GM12873 (cell line): ENCODE results near the gene MAP1LC3B.

ENCODE experiments used
- TF ChIP-seq, protein P1 (sequence below): IDR thresholded peaks from 2 replicates; pipeline ENCODE4 v1.5.1; 2012; ENCODE audit warnings: low read depth, mild to moderate bottlenecking, moderate library complexity, low read length, control low read depth; ENCODE audit not compliant: insufficient read depth; ENCODE audit errors: missing control alignments

MAP1LC3B gene

DNA sequence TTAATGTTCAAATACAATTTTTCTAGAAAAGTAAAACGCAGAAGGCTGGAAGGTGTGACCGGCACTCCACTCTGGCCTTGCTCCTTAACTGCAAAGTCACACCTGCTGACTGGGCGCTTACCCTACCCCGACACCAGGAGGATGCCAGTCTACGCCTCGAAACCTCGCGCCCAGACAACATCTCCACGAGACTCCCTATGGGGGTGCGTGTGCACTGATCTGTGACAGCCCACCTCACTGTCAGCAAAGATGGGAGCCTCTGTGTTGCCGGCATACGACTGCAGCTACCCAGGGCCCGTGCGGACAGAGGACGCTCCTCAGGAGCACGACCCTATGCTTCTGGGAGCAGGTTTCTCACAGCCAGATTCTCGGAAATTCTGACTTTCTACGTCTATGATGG is 26.1 kb downstream of the MAP1LC3B start:
- TF ChIP-seq, protein P1, sequence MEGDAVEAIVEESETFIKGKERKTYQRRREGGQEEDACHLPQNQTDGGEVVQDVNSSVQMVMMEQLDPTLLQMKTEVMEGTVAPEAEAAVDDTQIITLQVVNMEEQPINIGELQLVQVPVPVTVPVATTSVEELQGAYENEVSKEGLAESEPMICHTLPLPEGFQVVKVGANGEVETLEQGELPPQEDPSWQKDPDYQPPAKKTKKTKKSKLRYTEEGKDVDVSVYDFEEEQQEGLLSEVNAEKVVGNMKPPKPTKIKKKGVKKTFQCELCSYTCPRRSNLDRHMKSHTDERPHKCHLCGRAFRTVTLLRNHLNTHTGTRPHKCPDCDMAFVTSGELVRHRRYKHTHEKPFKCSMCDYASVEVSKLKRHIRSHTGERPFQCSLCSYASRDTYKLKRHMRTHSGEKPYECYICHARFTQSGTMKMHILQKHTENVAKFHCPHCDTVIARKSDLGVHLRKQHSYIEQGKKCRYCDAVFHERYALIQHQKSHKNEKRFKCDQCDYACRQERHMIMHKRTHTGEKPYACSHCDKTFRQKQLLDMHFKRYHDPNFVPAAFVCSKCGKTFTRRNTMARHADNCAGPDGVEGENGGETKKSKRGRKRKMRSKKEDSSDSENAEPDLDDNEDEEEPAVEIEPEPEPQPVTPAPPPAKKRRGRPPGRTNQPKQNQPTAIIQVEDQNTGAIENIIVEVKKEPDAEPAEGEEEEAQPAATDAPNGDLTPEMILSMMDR = no peak

- TF ChIP-seq, protein P1 = no peak
Measured at GRCh38 chr16:87418644-87419043, 26.5 kb downstream of the MAP1LC3B start.

GRCh38 chr16:87420026-87421002 is 28.2 kb downstream of the MAP1LC3B start:
- TF ChIP-seq, protein P1 = peak; percentile 57

- TF ChIP-seq, protein P1 = no peak
Measured at GRCh38 chr16:87421003-87421912, 29.1 kb downstream of the MAP1LC3B start.

DNA sequence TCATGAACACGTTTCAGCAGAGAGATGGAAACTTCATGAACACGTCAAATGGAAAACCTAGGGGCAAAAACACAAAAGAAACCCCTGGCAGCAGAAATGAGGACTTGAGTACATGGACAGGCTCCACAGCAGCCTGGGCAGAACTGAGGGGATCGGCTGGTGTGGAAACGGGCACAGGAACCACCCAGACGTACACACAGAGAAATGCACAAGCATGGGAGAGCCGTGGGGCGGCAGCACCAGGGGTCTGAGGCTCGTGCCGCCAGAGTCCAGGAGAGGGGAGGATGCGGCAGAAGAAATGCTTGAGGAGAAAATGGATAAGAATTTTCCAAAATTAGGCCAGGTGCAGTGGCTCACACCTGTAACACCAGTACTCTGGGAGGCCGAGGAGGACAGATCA is 30.0 kb downstream of the MAP1LC3B start:
- TF ChIP-seq, protein P1 = no peak

DNA sequence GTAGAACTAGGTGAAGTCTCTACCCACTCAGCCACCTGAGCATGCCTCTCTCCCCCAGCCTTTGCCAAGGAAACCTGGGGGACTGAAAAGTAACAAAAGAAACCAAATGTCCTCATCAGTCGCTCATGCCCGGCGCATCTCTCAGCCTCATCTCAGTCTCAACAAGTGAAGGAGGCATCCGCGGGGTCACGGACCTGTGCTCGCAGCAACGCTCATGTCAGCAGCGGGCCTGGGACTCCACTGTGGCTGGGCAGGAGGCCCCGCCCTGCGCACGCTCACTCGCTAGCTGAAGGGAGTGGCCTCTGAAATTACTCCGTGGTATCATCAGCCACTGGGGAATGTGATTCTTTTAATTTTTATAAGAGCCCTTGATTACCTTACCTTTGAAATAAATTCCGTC is 31.3 kb downstream of the MAP1LC3B start:
- TF ChIP-seq, protein P1 = no peak

DNA sequence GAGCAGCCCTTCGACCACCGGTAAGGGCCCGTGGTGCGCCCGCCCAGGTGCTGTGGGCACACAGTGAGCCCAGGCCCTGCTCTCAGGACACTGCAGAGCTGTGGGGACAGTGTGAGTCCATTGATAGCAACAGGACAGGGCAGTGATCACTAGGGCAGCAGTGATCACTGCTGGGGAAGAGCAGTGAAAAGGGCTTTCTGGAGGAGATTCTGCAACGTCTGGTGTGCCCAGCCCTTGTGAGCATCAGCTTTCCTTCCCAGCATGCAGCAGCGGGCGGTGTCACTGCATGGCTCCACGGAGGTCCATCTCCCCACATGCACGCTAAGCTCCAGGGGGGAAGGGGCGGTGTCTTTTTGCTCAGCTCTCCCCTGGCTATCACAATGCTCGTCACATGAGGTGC is 32.1 kb downstream of the MAP1LC3B start:
- TF ChIP-seq, protein P1 = no peak
